Measurements from ENCODE around the gene SURF4. TPM values are rescaled to one million over a fixed set of nuclear protein-coding genes. Genes with fewer than 3 reads are reported as not detected.

The SURF4 gene
- total RNA-seq, 1 experiment from 2014 or later: 134 TPM

DNA sequence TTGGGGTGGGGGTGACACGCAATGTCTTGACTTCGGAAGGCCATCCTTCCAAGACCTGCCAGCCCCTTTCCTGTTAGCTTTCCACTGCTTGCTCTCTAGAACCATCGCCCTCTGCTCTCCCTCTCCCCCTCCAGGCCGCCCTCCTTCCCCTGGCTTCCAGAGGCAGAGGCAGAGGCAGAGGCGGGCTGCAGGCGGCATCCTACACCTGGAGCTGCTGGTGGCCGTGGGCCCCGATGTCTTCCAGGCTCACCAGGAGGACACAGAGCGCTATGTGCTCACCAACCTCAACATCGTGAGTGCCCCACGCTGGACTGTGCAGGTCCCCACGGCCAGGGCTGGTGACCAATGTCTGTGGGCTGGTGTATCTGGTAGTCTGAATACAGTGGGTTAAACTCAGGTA, 48.3 kb upstream of the SURF4 start:
- H3K79me2 ChIP-seq (ENCODE audit: insufficient read depth, low read length): no peaks in the 10 kb centered on the region
- no peak for ATAC-seq
- H3K4me3 ChIP-seq (replicated peaks in 1 of 2; ENCODE audit: low read depth in 1 of 2, low read length in 2 of 2): no peak overlapping the region
- RAD21 ChIA-PET (ENCODE audit: low non-redundant PET in 1 of 2, low total read pairs in 2 of 2, uncharacterized antibody in 2 of 2, unreplicated experiment in 2 of 2): no interaction called here
- H4K20me1 ChIP-seq (ENCODE audit: insufficient read depth): no peaks in the 10 kb centered on the region
- TF ChIP-seq, protein P1, sequence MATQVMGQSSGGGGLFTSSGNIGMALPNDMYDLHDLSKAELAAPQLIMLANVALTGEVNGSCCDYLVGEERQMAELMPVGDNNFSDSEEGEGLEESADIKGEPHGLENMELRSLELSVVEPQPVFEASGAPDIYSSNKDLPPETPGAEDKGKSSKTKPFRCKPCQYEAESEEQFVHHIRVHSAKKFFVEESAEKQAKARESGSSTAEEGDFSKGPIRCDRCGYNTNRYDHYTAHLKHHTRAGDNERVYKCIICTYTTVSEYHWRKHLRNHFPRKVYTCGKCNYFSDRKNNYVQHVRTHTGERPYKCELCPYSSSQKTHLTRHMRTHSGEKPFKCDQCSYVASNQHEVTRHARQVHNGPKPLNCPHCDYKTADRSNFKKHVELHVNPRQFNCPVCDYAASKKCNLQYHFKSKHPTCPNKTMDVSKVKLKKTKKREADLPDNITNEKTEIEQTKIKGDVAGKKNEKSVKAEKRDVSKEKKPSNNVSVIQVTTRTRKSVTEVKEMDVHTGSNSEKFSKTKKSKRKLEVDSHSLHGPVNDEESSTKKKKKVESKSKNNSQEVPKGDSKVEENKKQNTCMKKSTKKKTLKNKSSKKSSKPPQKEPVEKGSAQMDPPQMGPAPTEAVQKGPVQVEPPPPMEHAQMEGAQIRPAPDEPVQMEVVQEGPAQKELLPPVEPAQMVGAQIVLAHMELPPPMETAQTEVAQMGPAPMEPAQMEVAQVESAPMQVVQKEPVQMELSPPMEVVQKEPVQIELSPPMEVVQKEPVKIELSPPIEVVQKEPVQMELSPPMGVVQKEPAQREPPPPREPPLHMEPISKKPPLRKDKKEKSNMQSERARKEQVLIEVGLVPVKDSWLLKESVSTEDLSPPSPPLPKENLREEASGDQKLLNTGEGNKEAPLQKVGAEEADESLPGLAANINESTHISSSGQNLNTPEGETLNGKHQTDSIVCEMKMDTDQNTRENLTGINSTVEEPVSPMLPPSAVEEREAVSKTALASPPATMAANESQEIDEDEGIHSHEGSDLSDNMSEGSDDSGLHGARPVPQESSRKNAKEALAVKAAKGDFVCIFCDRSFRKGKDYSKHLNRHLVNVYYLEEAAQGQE (IDR thresholded peaks at IDR 0.05; ENCODE audit: low read depth): no peak
- TF ChIP-seq TCF7L2 (IDR thresholded peaks at IDR 0.05; ENCODE audit: borderline replicate concordance, extremely low read depth, insufficient read depth, insufficient read length) (no peak), CBX3 (IDR thresholded peaks at IDR 0.05; ENCODE audit: low read depth) (no peak), YY1 (IDR thresholded peaks at IDR 0.05; ENCODE audit: extremely low read depth, insufficient replicate concordance, low read depth, low read length) (no peak)
- TF ChIP-seq, protein P2, sequence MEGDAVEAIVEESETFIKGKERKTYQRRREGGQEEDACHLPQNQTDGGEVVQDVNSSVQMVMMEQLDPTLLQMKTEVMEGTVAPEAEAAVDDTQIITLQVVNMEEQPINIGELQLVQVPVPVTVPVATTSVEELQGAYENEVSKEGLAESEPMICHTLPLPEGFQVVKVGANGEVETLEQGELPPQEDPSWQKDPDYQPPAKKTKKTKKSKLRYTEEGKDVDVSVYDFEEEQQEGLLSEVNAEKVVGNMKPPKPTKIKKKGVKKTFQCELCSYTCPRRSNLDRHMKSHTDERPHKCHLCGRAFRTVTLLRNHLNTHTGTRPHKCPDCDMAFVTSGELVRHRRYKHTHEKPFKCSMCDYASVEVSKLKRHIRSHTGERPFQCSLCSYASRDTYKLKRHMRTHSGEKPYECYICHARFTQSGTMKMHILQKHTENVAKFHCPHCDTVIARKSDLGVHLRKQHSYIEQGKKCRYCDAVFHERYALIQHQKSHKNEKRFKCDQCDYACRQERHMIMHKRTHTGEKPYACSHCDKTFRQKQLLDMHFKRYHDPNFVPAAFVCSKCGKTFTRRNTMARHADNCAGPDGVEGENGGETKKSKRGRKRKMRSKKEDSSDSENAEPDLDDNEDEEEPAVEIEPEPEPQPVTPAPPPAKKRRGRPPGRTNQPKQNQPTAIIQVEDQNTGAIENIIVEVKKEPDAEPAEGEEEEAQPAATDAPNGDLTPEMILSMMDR (IDR thresholded peaks at IDR 0.05 in 2 of 3, conservative IDR thresholded peaks at IDR 0.05 in 1 of 3; ENCODE audit: borderline replicate concordance in 1 of 3, insufficient read depth in 1 of 3, low read depth in 2 of 3, low read length in 2 of 3): no peak
- CTCF ChIA-PET: no interaction called here
- H3K27ac ChIP-seq (ENCODE audit: low read depth, low read length): no peak overlapping the region
- peaks cover 3 to 16% of the 10 kb centered on the region in 2 experiments; a peak in 3 of 4 replicates for H3K4me1 ChIP-seq (ENCODE audit: control insufficient read depth in 1 of 2, insufficient read depth in 2 of 2, low read length in 2 of 2)
- no peaks in the 10 kb centered on the region for H3K9me2 ChIP-seq (ENCODE audit: insufficient read depth)
- POLR2A ChIA-PET: no interaction called here
- BruUV-seq (replicated peaks): no TSS peak
- H3K4me2 ChIP-seq (ENCODE audit: low read length): no peak overlapping the region
- no peak for DNase-seq (ENCODE audit: low read depth, low spot score)
- no peaks in the 10 kb centered on the region for H3K9me3 ChIP-seq (ENCODE audit: control insufficient read depth in 1 of 2, insufficient read depth in 1 of 2, low read depth in 1 of 2, low read length in 2 of 2)
- intact Hi-C loops (cut with micrococcal nuclease): no loop called here
- H3K9ac ChIP-seq (ENCODE audit: low read length): no peak overlapping the region
- H3K36me3 ChIP-seq (ENCODE audit: control insufficient read depth in 1 of 2, insufficient read depth in 2 of 2, low read length in 2 of 2): no peaks in the 10 kb centered on the region
- H2AFZ ChIP-seq (ENCODE audit: low read depth, low read length, poor library complexity, severe bottlenecking): no peak overlapping the region
- no peaks in the 10 kb centered on the region for H3K27me3 ChIP-seq (ENCODE audit: insufficient read depth, low read length)

All from HCT116 (cell line).